Duodenal mucosa (tissue), 2 donors: ENCODE data around the gene IZUMO1.
A peak's percentile ranks its signal among the peaks of the same experiment; 100 is the strongest.

Experiments used
- H3K27ac ChIP-seq: one replicate; pipeline ENCODE4 v1.7.0; 2013; ENCODE audit warnings: low read depth, low read length
- H3K27me3 ChIP-seq, 2 donors: one replicate each; pipeline ENCODE4 v1.7.0; 2013; ENCODE audit warnings: low read length in 2 of 2, control low read depth in 1 of 2; ENCODE audit not compliant: insufficient read depth in 2 of 2, control insufficient read depth in 1 of 2
- H3K36me3 ChIP-seq, 2 donors: one replicate each; pipeline ENCODE4 v1.7.0; 2013; ENCODE audit warnings: low read length in 2 of 2, control low read depth in 1 of 2; ENCODE audit not compliant: insufficient read depth in 2 of 2, control insufficient read depth in 1 of 2
- H3K4me1 ChIP-seq, 2 donors: one replicate each; pipeline ENCODE4 v1.7.0; 2013; ENCODE audit warnings: low read length in 2 of 2, control low read depth in 1 of 2; ENCODE audit not compliant: insufficient read depth in 2 of 2, control insufficient read depth in 1 of 2
- H3K4me3 ChIP-seq, 2 donors: one replicate each; pipeline ENCODE4 v1.7.0; 2013; ENCODE audit warnings: low read length in 2 of 2, low read depth in 1 of 2
- H3K9ac ChIP-seq, 2 donors: one replicate each; pipeline ENCODE4 v1.7.0; 2013; ENCODE audit warnings: low read length in 2 of 2, low read depth in 1 of 2
- H3K9me3 ChIP-seq, 2 donors: one replicate each; pipeline ENCODE4 v1.7.0; 2013; ENCODE audit warnings: low read length in 2 of 2, control low read depth in 1 of 2; ENCODE audit not compliant: control insufficient read depth in 1 of 2

IZUMO1 gene

DNA sequence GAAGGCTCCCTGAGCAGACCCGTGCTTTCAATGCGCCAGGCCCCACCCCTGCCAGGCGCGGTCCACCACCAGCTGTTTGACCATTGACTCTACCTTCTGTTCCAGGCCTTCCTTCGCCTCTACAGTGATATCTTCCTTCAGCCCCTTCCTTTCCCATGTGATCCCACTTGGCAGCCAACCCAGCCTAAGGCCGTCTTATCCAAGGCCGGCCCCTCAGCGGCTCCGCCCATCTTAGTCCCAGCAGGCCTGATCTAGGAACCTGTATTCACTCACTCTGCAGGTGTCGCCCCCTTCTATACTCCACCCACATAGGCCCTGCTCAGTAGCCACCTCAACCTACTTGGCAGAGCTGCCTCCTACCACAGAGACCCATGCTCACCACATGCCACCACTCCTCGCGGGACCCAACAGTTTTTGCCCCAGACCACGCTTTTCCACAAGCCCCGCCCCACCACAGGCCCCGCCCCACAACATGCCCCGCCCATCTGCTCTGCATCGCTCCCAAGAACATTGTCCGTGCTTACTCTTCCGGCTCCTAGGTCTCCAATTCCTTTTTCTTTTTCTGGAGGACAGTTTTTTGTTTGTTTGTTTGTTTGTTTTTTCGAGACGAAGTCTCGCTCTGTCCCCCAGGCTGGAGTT lies 9.2 kb downstream of the IZUMO1 start:
- peak overlapping the region in 1 of 2 donors; percentile 16 for H3K4me3 ChIP-seq
- H3K9me3 ChIP-seq = no peaks in the 10 kb centered on the region
- H3K36me3 ChIP-seq = no peaks in the 10 kb centered on the region
- peaks cover 0 to 5% of the 10 kb centered on the region in 2 donors for H3K27me3 ChIP-seq
- H3K27ac ChIP-seq = no peak overlapping the region
- H3K4me1 ChIP-seq = peaks cover 21 to 22% of the 10 kb centered on the region in 2 donors
- H3K9ac ChIP-seq = no peak overlapping the region

GRCh38 chr19:48735031-48735615 lies 11.6 kb downstream of the IZUMO1 start:
- no peak overlapping the region for H3K27ac ChIP-seq
- H3K27me3 ChIP-seq = peaks cover 0 to 4% of the 10 kb centered on the region in 2 donors
- H3K9me3 ChIP-seq = no peaks in the 10 kb centered on the region
- peaks cover 7 to 8% of the 10 kb centered on the region in 2 donors for H3K4me1 ChIP-seq
- no peaks in the 10 kb centered on the region for H3K36me3 ChIP-seq
- H3K4me3 ChIP-seq = peak overlapping the region in 1 of 2 donors; percentile 16
- no peak overlapping the region for H3K9ac ChIP-seq

DNA sequence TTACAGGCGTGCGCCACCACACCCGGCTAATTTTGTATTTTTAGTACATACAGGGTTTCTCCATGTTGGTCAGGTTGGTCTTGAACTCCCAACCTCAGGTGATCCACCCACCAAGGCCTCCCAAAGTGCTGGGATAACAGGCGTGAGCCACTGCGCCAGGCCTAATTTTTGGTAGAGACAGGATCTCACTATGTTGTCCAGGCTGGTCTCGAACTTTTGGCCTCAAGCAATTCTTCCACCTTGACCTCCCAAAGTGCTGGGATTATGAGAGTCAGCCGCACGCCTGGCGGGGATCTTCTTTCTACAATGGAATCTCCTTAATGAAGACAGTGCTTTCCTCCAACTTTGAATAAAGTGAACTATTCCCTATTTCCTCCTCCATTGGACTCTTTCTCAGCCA lies 12.1 kb downstream of the IZUMO1 start:
- no peaks in the 10 kb centered on the region for H3K27me3 ChIP-seq

GRCh38 chr19:48731452-48731851 lies 15.3 kb downstream of the IZUMO1 start:
- no peaks in the 10 kb centered on the region for H3K4me1 ChIP-seq
- H3K36me3 ChIP-seq = no peaks in the 10 kb centered on the region

More for the DNA sequence above, 12.1 kb downstream of the IZUMO1 start:
- H3K4me1 ChIP-seq = peaks cover 4% of the 10 kb centered on the region in 2 donors
- H3K4me3 ChIP-seq = no peak overlapping the region
- H3K27ac ChIP-seq = no peak overlapping the region
- H3K9ac ChIP-seq = no peak overlapping the region
- no peaks in the 10 kb centered on the region for H3K36me3 ChIP-seq
- no peaks in the 10 kb centered on the region for H3K9me3 ChIP-seq

DNA sequence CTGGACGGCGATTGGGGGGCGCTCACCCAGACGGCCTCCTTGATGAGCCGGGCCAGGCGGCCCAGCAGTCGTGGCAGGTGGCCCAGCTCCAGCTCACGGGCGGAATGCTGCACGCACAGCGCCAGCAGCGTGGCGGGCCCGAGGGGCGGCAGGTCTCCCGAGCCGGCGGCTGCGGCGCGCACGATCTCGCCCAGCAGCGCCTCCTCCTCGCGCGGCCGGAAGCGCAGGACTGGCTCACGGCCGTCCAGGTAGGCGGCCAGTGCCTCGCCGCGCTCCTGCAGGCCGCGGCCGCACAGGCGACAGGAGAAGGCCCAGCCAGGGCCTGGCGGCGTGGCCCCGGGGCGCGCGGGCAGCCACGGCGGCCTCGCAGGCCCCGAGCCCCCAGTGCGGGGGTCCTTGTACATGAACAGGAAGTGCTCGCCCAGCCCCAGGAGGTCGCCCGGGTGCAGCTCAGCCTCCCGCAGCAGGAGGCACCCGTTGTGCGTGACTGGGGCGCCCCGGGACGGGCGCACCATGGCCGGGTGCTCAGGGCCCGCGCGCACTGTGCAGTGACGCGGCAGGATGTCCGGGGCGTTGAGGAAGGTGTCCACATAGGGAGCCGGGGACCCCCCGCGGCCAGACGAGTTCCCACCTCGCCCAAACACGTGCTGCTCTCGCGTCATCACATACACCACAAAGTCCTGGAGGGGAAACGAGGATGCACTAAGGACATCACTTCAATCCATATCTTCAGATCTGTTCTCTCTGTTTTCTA lies 17.6 kb downstream of the IZUMO1 start:
- Histone ChIP-seq H3K9ac (no peak overlapping the region), H3K27me3 (no peaks in the 10 kb centered on the region), H3K27ac (no peak overlapping the region), H3K9me3 (peaks cover 0 to 3% of the 10 kb centered on the region in 2 donors), H3K4me1 (peaks cover 6 to 11% of the 10 kb centered on the region in 2 donors), H3K36me3 (no peaks in the 10 kb centered on the region), H3K4me3 (no peak overlapping the region)

More at GRCh38 chr19:48731452-48731851, 15.3 kb downstream of the IZUMO1 start:
- Histone ChIP-seq H3K27me3 (no peaks in the 10 kb centered on the region), H3K27ac (no peak overlapping the region), H3K4me3 (no peak overlapping the region), H3K9ac (no peak overlapping the region), H3K9me3 (peaks cover 0 to 3% of the 10 kb centered on the region in 2 donors)

- H3K4me1 ChIP-seq = peaks cover 6 to 11% of the 10 kb centered on the region in 2 donors
- H3K9me3 ChIP-seq = peaks cover 0 to 3% of the 10 kb centered on the region in 2 donors
- no peaks in the 10 kb centered on the region for H3K36me3 ChIP-seq
- H3K27me3 ChIP-seq = no peaks in the 10 kb centered on the region
- peak overlapping the region in 1 of 2 donors; percentile 29 for H3K4me3 ChIP-seq
- H3K9ac ChIP-seq = no peak overlapping the region
- H3K27ac ChIP-seq = peak overlapping the region; percentile 33
Observed at GRCh38 chr19:48726556-48726955, 20.2 kb downstream of the IZUMO1 start.

DNA sequence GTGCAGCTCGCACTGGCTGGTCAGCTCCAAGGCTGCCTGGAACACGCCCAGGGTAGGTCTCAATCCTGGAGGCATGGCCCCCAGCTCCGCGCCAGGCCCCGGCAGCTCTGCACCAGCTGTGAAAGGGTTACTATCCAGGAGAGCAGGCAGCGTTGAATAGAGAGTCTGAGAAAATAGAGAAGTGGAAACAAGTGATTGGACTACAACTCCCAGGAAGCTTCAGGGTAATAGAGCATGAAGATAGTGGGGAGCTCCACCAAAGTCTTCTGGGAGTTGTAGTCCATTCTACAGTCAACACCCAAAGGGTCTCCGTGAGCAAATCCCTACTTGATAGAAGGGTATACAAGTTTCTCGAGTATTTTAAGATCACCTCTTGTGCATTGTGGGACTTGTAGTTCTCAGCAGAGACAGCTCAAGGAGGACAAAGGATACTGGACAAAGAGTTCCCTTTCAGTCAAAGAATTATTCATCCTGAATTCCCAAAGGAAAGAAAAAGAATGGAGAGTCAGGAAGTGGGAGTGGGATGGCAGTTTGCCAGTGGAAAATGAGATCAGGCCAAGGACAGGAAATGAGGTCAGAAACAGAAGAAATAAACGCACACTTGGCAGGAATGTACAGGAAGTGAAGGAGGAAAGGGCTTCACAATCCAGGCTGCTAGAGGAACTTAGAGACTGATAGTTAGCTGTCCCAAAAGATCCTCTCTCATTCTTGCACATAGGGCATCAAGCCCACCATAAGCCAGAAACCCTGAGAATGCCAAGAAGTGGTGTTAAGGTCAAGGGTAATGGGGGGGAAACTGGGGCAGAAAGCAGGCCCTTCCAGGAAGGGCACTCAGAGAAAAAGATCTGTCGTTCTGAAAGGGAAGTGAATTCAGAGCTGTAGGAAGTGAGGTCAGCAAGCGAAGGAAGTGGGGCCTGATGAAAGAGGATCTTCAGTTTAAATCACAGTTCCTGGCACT lies 21.6 kb downstream of the IZUMO1 start:
- Histone ChIP-seq H3K36me3 (no peaks in the 10 kb centered on the region), H3K27me3 (no peaks in the 10 kb centered on the region), H3K9me3 (peaks cover 0 to 3% of the 10 kb centered on the region in 2 donors), H3K4me3 (no peak overlapping the region), H3K4me1 (peaks cover 9 to 11% of the 10 kb centered on the region in 2 donors), H3K9ac (no peak overlapping the region), H3K27ac (no peak overlapping the region)

DNA sequence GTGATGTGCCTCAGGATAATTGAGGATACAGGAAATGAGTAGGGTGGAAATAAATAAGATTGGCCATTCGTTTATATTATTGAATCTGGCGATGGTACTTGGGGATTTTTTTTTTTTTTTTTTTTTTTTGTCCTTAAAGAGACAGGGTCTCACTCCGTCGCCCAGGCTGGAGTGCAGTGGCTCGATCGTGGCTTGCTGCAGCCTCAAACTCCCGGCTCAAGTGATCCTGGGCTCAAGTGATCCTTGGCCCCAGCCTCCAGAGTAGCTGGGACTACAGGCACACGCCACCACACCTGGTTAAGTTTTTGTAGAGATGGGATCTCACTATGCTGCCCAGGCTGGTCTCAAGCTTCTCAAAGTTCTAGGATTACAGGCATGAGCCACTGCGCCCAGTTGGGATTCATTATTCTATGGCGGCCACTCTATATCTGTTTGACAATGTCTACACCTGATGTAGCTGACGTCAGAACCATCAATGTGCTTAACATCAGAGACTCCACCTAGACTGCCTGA lies 24.5 kb downstream of the IZUMO1 start:
- Histone ChIP-seq H3K27me3 (no peaks in the 10 kb centered on the region), H3K36me3 (no peaks in the 10 kb centered on the region), H3K4me1 (peaks cover 10 to 11% of the 10 kb centered on the region in 2 donors), H3K9me3 (peaks cover 0 to 3% of the 10 kb centered on the region in 2 donors), H3K9ac (no peak overlapping the region), H3K27ac (no peak overlapping the region), H3K4me3 (no peak overlapping the region)

GRCh38 chr19:48720613-48721296 lies 26.0 kb downstream of the IZUMO1 start:
- Histone ChIP-seq H3K36me3 (no peaks in the 10 kb centered on the region), H3K4me1 (peaks cover 19 to 21% of the 10 kb centered on the region in 2 donors), H3K27ac (peak overlapping the region; percentile 79), H3K27me3 (no peaks in the 10 kb centered on the region), H3K4me3 (peak overlapping the region; percentile 69 to 86), H3K9ac (peak overlapping the region; percentile 48 to 58), H3K9me3 (no peaks in the 10 kb centered on the region)
